Activated naive CD8-positive, alpha-beta T cell treated with anti-CD3 and anti-CD28 coated beads, Interleukin-2, amount 50 U/mL, for 24 hours (primary cell): ENCODE results near the gene HNMT.

ENCODE experiments used
- ATAC-seq: fragments of 150-1000 bp; cut with Tn5 transposase; one replicate; pipeline ENCODE4 v1.10.0; 2021
- DNase-seq: peaks from one replicate; pipeline ENCODE4 v3.0.0; 2021
- H3K27ac Mint-ChIP-seq: one replicate; pipeline ENCODE4 v1.8.0; 2021; ENCODE audit warnings: mild to moderate bottlenecking, mixed read lengths
- H3K27me3 Mint-ChIP-seq: one replicate; pipeline ENCODE4 v1.8.0; 2021; ENCODE audit warnings: mixed read lengths
- H3K36me3 Mint-ChIP-seq: one replicate; pipeline ENCODE4 v1.8.0; 2021; ENCODE audit warnings: low read depth, mixed read lengths
- H3K4me1 Mint-ChIP-seq: one replicate; pipeline ENCODE4 v1.8.0; 2021; ENCODE audit warnings: mixed read lengths
- H3K4me3 Mint-ChIP-seq: one replicate; pipeline ENCODE4 v1.8.0; 2021; ENCODE audit warnings: mild to moderate bottlenecking, moderate library complexity, mixed read lengths
- H3K9me3 Mint-ChIP-seq: one replicate; pipeline ENCODE4 v1.8.0; 2021; ENCODE audit warnings: mixed read lengths

HNMT gene

GRCh38 chr2:138000009-138000408, 35.7 kb downstream of the HNMT start:
- Mint-ChIP-seq H3K27ac (no peak overlapping the region), H3K4me1 (no peaks in the 10 kb centered on the region), H3K9me3 (no peaks in the 10 kb centered on the region), H3K36me3 (no peaks in the 10 kb centered on the region), H3K27me3 (peaks cover 1% of the 10 kb centered on the region), H3K4me3 (no peak overlapping the region)
- ATAC-seq (no peak), DNase-seq (no peak)

DNA sequence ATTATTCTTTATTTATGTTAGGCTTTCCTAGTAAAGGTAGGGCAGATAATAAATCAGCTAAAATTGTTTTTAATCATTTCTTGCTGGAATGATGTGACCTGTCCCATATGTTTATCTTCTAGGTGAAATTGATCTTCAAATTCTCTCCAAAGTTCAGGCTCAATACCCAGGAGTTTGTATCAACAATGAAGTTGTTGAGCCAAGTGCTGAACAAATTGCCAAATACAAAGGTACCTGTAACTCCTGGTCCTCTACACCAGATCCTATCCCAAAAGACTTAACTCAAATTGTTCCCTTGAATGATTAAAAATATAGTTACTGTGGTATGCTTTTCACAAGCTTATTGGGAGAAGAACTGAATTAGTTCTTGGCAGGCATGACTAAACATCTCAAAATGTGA, 36.5 kb downstream of the HNMT start:
- no peaks in the 10 kb centered on the region for H3K4me1 Mint-ChIP-seq
- no peaks in the 10 kb centered on the region for H3K9me3 Mint-ChIP-seq
- H3K27me3 Mint-ChIP-seq = peaks cover 1% of the 10 kb centered on the region
- ATAC-seq (no peak), DNase-seq (no peak)
- H3K27ac Mint-ChIP-seq = no peak overlapping the region
- H3K4me3 Mint-ChIP-seq = no peak overlapping the region
- no peaks in the 10 kb centered on the region for H3K36me3 Mint-ChIP-seq

- Mint-ChIP-seq H3K27ac (no peak overlapping the region), H3K9me3 (peaks cover 4% of the 10 kb centered on the region), H3K36me3 (no peaks in the 10 kb centered on the region), H3K4me3 (no peak overlapping the region), H3K27me3 (no peaks in the 10 kb centered on the region), H3K4me1 (no peaks in the 10 kb centered on the region)
- ATAC-seq (no peak), DNase-seq (no peak)
These were observed 39.1 kb downstream of the HNMT start for GRCh38 chr2:138003411-138003810.

DNA sequence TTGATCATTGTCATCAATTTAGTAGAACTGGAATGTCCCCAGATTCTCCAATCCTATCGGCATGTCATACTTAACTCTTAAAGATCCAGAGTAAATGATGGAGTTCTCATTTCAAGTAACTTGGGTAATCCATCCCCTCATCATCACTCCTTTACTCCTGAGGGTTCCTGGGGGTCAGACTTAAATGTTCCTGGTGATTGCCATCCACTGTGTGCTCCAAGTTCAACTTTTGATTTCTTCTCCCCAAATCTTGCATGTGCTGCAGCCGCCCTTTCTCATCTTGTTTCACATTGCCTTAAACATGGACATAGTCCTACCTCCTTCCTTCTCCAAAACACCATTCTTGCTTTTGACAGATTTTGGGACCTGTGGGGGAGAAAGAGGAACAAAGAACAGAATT, 43.2 kb downstream of the HNMT start:
- Mint-ChIP-seq H3K36me3 (no peaks in the 10 kb centered on the region), H3K9me3 (peaks cover 4% of the 10 kb centered on the region)
- ATAC-seq = no peak

DNA sequence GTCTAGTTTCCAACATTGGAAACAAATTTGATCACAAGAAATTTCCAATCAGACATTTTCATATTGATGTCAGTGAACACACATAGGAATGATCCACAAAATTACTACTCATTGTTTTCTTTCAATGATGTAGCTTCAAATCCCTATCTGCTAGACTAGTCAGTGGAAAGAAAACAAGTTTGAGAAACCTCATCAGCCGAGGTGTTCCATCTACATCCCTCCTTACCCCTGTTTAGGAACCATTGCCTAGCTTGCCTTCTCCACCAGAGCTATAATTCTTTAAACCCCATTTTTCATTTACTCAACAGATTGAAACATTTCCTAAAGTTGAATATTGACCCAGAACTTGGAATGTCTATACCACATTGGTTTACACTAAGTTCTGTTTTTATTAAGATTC, 45.3 kb downstream of the HNMT start:
- H3K9me3 Mint-ChIP-seq = peaks cover 4% of the 10 kb centered on the region
- no peaks in the 10 kb centered on the region for H3K36me3 Mint-ChIP-seq
- H3K4me3 Mint-ChIP-seq = no peak overlapping the region
- no peak overlapping the region for H3K27ac Mint-ChIP-seq
- peaks cover 2% of the 10 kb centered on the region for H3K27me3 Mint-ChIP-seq
- DNase-seq (no peak), ATAC-seq (no peak)
- H3K4me1 Mint-ChIP-seq = no peaks in the 10 kb centered on the region

More for the DNA sequence above, 43.2 kb downstream of the HNMT start:
- H3K27ac Mint-ChIP-seq = no peak overlapping the region
- no peak overlapping the region for H3K4me3 Mint-ChIP-seq
- no peaks in the 10 kb centered on the region for H3K4me1 Mint-ChIP-seq
- no peak for DNase-seq
- peaks cover 2% of the 10 kb centered on the region for H3K27me3 Mint-ChIP-seq

- Mint-ChIP-seq H3K27ac (no peak overlapping the region), H3K9me3 (peaks cover 4% of the 10 kb centered on the region), H3K4me1 (no peaks in the 10 kb centered on the region), H3K4me3 (no peak overlapping the region), H3K27me3 (peaks cover 2% of the 10 kb centered on the region), H3K36me3 (no peaks in the 10 kb centered on the region)
- no peak for ATAC-seq
- DNase-seq = no peak
These were observed 46.6 kb downstream of the HNMT start for GRCh38 chr2:138010890-138011289.

DNA sequence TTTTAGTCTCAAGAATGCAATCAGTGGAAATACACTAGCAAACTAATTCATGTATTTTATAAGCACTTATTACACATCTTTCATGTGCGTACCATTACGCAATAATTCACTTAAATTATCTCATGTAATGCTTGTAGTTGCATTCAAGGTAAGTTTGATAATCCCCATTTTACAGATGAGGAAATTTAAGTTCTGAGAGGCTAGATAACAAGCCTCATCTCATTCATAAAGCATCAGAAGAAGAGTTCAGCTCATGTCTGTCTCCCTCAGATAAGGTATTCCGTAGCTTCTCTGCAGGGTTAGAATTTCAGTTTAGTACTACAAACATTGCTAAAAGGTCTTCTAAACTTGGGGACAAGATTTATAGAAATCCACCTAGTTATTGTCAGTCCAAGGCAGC, 47.8 kb downstream of the HNMT start:
- Mint-ChIP-seq H3K4me3 (no peak overlapping the region), H3K27me3 (peaks cover 2% of the 10 kb centered on the region), H3K4me1 (no peaks in the 10 kb centered on the region), H3K27ac (no peak overlapping the region), H3K9me3 (peaks cover 4% of the 10 kb centered on the region), H3K36me3 (no peaks in the 10 kb centered on the region)
- DNase-seq (no peak), ATAC-seq (no peak)

- ATAC-seq = no peak
- H3K27ac Mint-ChIP-seq = no peak overlapping the region
- H3K4me3 Mint-ChIP-seq = no peak overlapping the region
- peaks cover 2% of the 10 kb centered on the region for H3K27me3 Mint-ChIP-seq
- DNase-seq = no peak
- H3K36me3 Mint-ChIP-seq = no peaks in the 10 kb centered on the region
- no peaks in the 10 kb centered on the region for H3K4me1 Mint-ChIP-seq
- no peaks in the 10 kb centered on the region for H3K9me3 Mint-ChIP-seq
These were observed 48.7 kb downstream of the HNMT start for GRCh38 chr2:138012968-138013367.

GRCh38 chr2:138013639-138014038, 49.4 kb downstream of the HNMT start:
- DNase-seq (no peak), ATAC-seq (no peak)
- H3K4me3 Mint-ChIP-seq = no peak overlapping the region
- H3K36me3 Mint-ChIP-seq = no peaks in the 10 kb centered on the region
- H3K27me3 Mint-ChIP-seq = peaks cover 2% of the 10 kb centered on the region
- H3K9me3 Mint-ChIP-seq = no peaks in the 10 kb centered on the region
- no peak overlapping the region for H3K27ac Mint-ChIP-seq
- H3K4me1 Mint-ChIP-seq = no peaks in the 10 kb centered on the region

GRCh38 chr2:138015494-138015893, 51.2 kb downstream of the HNMT start:
- Mint-ChIP-seq H3K27ac (no peak overlapping the region), H3K9me3 (no peaks in the 10 kb centered on the region), H3K4me3 (no peak overlapping the region), H3K36me3 (no peaks in the 10 kb centered on the region), H3K4me1 (no peaks in the 10 kb centered on the region), H3K27me3 (peaks cover 1% of the 10 kb centered on the region)
- ATAC-seq (no peak), DNase-seq (no peak)

- H3K9me3 Mint-ChIP-seq = no peaks in the 10 kb centered on the region
- no peak overlapping the region for H3K4me3 Mint-ChIP-seq
- no peaks in the 10 kb centered on the region for H3K27me3 Mint-ChIP-seq
- DNase-seq (no peak), ATAC-seq (no peak)
- H3K4me1 Mint-ChIP-seq = no peaks in the 10 kb centered on the region
- H3K36me3 Mint-ChIP-seq = no peaks in the 10 kb centered on the region
- H3K27ac Mint-ChIP-seq = no peak overlapping the region
These were observed 52.2 kb downstream of the HNMT start for GRCh38 chr2:138016351-138017087.

DNA sequence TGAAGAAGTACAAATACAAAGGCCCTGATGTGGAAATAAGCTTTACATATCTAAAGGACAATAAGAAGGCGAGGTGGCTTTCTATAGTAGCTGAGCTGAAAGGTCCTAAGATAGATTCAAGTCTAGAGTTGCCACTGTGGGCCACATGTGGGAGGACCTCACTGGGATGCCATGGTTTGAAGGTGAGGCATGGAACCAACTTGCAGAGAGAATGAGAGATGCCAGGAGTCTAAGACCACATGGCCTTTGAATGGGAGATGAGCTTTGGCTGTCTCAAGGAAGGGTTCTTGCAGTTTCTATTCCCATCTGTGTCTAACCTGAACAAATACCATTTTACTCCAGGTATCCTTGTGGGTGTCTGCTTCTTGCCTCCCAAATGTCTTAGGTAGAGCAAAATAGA, 53.6 kb downstream of the HNMT start:
- Mint-ChIP-seq H3K9me3 (no peaks in the 10 kb centered on the region), H3K27ac (no peak overlapping the region), H3K4me3 (no peak overlapping the region), H3K4me1 (no peaks in the 10 kb centered on the region), H3K27me3 (no peaks in the 10 kb centered on the region), H3K36me3 (no peaks in the 10 kb centered on the region)
- DNase-seq = no peak
- no peak for ATAC-seq

DNA sequence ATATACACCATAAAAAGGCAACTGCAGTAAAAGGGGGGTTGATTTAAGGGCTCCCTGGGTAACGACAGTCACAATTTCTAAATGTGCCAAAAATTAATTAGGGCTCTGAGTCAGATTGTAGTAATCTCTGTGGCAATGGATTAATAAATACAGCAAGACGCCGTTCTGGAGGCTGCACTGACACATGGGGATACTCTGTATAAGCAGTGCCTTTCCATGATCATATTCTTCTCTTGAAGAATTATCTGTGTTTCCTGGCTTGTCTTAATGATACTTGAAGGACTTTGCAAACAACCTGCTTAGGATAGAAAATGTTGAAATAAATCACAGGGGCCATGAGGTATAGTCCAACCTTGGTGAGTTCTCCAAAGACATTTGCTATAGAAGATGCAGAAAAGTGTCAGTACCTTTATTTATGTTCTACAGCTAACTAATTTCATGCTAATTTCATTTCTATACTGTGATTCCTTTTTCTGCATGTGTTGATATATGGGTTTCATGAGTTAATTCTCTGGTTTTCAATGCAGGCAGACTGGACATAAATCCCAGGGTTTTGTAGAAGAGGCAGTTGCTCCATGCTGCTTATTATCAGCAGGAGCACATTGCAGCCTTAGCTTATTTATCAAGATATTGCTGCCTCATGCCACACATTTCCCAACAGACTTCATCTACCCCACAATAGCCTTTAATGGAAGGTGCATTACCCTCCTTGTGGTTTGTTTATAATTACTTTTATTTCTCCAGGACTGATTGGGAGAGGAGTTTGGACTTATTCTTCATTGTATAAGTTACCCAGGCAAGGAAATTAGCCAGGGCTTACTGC, 54.8 kb downstream of the HNMT start:
- ATAC-seq (no peak), DNase-seq (no peak)
- H3K36me3 Mint-ChIP-seq = no peaks in the 10 kb centered on the region
- no peaks in the 10 kb centered on the region for H3K27me3 Mint-ChIP-seq
- no peaks in the 10 kb centered on the region for H3K4me1 Mint-ChIP-seq
- H3K27ac Mint-ChIP-seq = no peak overlapping the region
- H3K4me3 Mint-ChIP-seq = no peak overlapping the region
- no peaks in the 10 kb centered on the region for H3K9me3 Mint-ChIP-seq

- Mint-ChIP-seq H3K27me3 (no peaks in the 10 kb centered on the region), H3K9me3 (no peaks in the 10 kb centered on the region), H3K27ac (no peak overlapping the region), H3K4me1 (no peaks in the 10 kb centered on the region), H3K4me3 (no peak overlapping the region), H3K36me3 (no peaks in the 10 kb centered on the region)
- no peak for ATAC-seq
- DNase-seq = no peak
These were observed 56.2 kb downstream of the HNMT start for GRCh38 chr2:138020432-138020831.

GRCh38 chr2:138021154-138021553, 56.9 kb downstream of the HNMT start:
- DNase-seq (no peak), ATAC-seq (no peak)
- H3K27ac Mint-ChIP-seq = no peak overlapping the region
- no peaks in the 10 kb centered on the region for H3K4me1 Mint-ChIP-seq
- no peak overlapping the region for H3K4me3 Mint-ChIP-seq
- H3K9me3 Mint-ChIP-seq = no peaks in the 10 kb centered on the region
- no peaks in the 10 kb centered on the region for H3K36me3 Mint-ChIP-seq
- H3K27me3 Mint-ChIP-seq = peaks cover 1% of the 10 kb centered on the region
